Central memory CD8-positive, alpha-beta T cell (primary cell): ENCODE data around the gene GRIK1.

Experiments
- ATAC-seq: fragments of 150-1000 bp; cut with Tn5 transposase; replicated peaks from 2 replicates; pipeline ENCODE4 v1.10.0; 2022; ENCODE audit warnings: mild to moderate bottlenecking, moderate FRiP score, moderate number of reproducible peaks; ENCODE audit not compliant: poor library complexity, severe bottlenecking; ENCODE audit errors: extremely low read depth
- DNase-seq, 2 donors: peaks; one replicate each; pipeline ENCODE4 v3.0.0; 2021; ENCODE audit warnings: low spot score in 2 of 2
- H3K27ac Mint-ChIP-seq: one replicate; pipeline ENCODE4 v1.8.0; 2022; ENCODE audit warnings: low read depth, mild to moderate bottlenecking, moderate library complexity, mixed read lengths
- H3K27me3 Mint-ChIP-seq: one replicate; pipeline ENCODE4 v1.8.0; 2022; ENCODE audit warnings: mixed read lengths
- H3K36me3 Mint-ChIP-seq: one replicate; pipeline ENCODE4 v1.8.0; 2022; ENCODE audit warnings: mild to moderate bottlenecking, moderate library complexity, mixed read lengths; ENCODE audit not compliant: insufficient read depth
- H3K4me1 Mint-ChIP-seq: one replicate; pipeline ENCODE4 v1.8.0; 2022; ENCODE audit warnings: mixed read lengths
- H3K4me3 Mint-ChIP-seq: one replicate; pipeline ENCODE4 v1.8.0; 2022; ENCODE audit warnings: mild to moderate bottlenecking, moderate library complexity, mixed read lengths
- H3K9me3 Mint-ChIP-seq: one replicate; pipeline ENCODE4 v1.8.0; 2022; ENCODE audit warnings: mixed read lengths

The GRIK1 gene

DNA sequence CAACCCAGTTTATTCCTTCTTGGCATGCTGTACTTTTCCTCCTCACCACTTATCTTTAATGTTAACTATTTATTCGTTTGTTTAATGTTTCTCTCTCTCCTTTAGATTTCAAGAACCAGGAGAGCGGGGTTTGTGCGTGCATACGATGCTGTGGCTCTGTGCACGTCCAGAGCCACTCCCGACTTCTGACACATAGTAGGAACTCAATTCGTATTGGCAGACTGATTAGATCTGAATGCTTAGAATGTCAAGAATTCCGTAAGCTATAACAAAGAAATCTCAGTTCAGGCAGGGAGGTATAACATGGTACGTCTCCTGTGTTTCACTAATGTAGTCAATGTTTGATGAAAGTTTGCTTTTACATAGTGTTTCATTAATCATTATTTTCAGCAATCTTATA lies 7.3 kb upstream of the GRIK1 start:
- ATAC-seq, result no peak
- Mint-ChIP-seq H3K9me3 (peaks cover 25% of the 10 kb centered on the region), H3K4me3 (no peak overlapping the region), H3K4me1 (no peaks in the 10 kb centered on the region), H3K27me3 (no peaks in the 10 kb centered on the region), H3K36me3 (no peaks in the 10 kb centered on the region), H3K27ac (no peak overlapping the region)
- DNase-seq, result no peak

DNA sequence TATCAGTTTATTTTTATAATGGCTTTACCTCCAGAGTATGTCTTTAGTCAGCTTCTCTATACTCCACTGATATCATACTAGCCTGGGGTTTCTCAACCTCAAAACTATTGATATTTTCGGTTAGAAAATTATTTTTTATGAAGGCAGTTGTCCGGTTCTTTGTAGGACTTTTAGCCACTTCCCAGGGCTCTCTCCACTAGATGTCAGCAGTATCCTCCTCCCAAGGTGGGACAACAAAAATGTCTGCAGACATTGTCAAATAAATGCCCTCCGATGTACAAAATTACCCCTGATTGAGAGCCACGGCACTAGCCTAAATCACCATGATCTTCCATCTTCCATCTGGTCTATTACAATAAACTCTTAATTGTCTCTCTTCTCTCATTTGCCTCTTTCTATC lies 4.1 kb upstream of the GRIK1 start:
- no peak overlapping the region for H3K4me3 Mint-ChIP-seq
- peaks cover 32% of the 10 kb centered on the region for H3K9me3 Mint-ChIP-seq
- H3K36me3 Mint-ChIP-seq, result no peaks in the 10 kb centered on the region
- H3K4me1 Mint-ChIP-seq, result no peaks in the 10 kb centered on the region
- H3K27me3 Mint-ChIP-seq, result peaks cover 10% of the 10 kb centered on the region
- no peak for ATAC-seq
- no peak for DNase-seq
- H3K27ac Mint-ChIP-seq, result no peak overlapping the region

DNA sequence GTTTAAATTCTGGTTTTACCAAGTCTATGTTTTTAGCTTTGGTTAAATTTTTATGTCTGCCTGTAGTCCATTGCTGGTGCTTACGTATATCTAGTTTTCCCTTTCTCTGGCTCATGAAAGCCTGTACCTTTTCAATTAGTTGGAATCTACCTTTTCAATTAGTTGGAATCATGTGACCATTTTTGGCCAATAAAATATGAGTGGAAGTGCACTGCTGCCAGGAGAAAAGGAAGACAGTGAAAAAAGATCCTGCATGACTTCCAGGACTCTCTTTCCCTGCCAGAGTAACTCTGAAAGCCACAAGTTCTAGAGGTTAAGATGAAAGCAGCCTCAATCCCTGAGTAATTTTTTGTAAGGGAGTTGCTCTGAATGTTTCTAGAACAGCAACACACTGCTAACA lies 2.2 kb upstream of the GRIK1 start:
- Mint-ChIP-seq H3K36me3 (no peaks in the 10 kb centered on the region), H3K9me3 (peaks cover 24% of the 10 kb centered on the region), H3K27ac (no peak overlapping the region), H3K4me1 (no peaks in the 10 kb centered on the region), H3K4me3 (no peak overlapping the region), H3K27me3 (peaks cover 18% of the 10 kb centered on the region)
- ATAC-seq (no peak), DNase-seq (no peak)

- peaks cover 20% of the 10 kb centered on the region for H3K9me3 Mint-ChIP-seq
- H3K4me3 Mint-ChIP-seq, result no peak overlapping the region
- no peak overlapping the region for H3K27ac Mint-ChIP-seq
- no peaks in the 10 kb centered on the region for H3K4me1 Mint-ChIP-seq
- no peaks in the 10 kb centered on the region for H3K36me3 Mint-ChIP-seq
- DNase-seq (no peak), ATAC-seq (no peak)
- H3K27me3 Mint-ChIP-seq, result peaks cover 18% of the 10 kb centered on the region
Measured at GRCh38 chr21:29940991-29941390, 1.2 kb upstream of the GRIK1 start.

- H3K27me3 Mint-ChIP-seq, result peaks cover 18% of the 10 kb centered on the region
Measured at GRCh38 chr21:29940361-29940760, 565 bp upstream of the GRIK1 start.

DNA sequence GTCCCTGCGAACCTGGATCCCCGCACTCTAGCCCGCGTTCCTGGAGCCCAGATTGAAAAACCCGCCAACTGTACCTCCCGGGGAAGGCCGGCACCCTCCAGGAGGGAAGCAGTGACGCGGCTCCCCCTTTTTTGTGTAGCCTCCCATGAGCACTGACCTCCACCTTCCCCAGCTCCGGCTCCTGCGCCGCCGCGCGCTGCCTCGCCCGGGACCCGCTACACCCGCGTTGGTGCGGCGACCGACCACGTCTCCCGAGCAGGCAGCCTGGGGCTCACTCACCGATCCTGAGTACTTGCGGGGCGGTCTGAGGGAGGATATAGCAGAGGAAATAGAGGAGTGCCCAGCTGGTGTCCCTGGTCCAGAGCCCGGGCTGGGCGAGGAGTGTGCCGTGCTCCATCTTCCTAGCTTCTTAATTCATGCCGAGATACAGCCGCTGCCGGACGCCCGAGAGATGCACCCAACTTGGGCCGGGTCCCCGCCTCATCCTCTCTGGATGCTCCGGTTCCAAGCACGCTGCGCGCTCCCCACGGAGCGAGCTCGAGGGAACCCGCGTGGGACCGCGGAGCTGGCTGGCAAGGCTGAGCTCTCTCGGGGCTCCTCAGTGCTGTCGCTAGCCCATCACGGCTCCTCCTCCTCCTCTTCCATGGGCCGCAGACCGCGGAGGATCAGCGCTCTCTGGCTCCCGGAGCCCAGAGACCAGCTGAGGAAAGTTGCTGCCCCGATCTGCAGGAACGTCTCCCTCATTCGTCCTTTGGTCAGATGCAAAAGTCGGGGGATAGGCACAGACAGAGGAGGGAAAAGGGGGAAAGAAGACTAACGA lies 482 bp downstream of the GRIK1 start:
- ATAC-seq, result no peak
- Mint-ChIP-seq H3K4me1 (no peaks in the 10 kb centered on the region), H3K27me3 (peaks cover 18% of the 10 kb centered on the region), H3K27ac (no peak overlapping the region), H3K4me3 (no peak overlapping the region), H3K9me3 (peaks cover 19% of the 10 kb centered on the region), H3K36me3 (no peaks in the 10 kb centered on the region)
- DNase-seq, result no peak

More at GRCh38 chr21:29940361-29940760, 565 bp upstream of the GRIK1 start:
- no peaks in the 10 kb centered on the region for H3K36me3 Mint-ChIP-seq
- H3K4me1 Mint-ChIP-seq, result no peaks in the 10 kb centered on the region
- H3K9me3 Mint-ChIP-seq, result peaks cover 20% of the 10 kb centered on the region
- no peak overlapping the region for H3K27ac Mint-ChIP-seq
- DNase-seq, result no peak
- no peak overlapping the region for H3K4me3 Mint-ChIP-seq
- no peak for ATAC-seq

DNA sequence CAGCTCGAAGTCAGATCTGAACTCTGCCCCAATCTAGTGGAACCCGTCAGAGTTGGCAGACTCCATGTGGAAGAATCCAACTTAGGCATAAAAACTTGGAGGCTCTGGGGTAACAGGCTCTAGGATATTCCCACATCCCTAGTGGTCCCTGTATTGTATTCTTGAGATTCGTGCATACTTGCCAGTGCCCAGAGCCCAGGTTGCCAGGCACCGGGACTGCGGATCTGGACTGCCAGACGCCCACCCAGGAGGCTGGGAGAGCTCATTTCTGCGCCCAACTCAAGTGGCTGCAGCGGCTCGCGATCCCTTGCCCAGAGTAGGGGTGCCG lies 1.1 kb downstream of the GRIK1 start:
- Mint-ChIP-seq H3K9me3 (peaks cover 14% of the 10 kb centered on the region), H3K4me3 (no peak overlapping the region), H3K27ac (no peak overlapping the region), H3K36me3 (no peaks in the 10 kb centered on the region), H3K27me3 (peaks cover 18% of the 10 kb centered on the region), H3K4me1 (no peaks in the 10 kb centered on the region)
- no peak for DNase-seq
- no peak for ATAC-seq

DNA sequence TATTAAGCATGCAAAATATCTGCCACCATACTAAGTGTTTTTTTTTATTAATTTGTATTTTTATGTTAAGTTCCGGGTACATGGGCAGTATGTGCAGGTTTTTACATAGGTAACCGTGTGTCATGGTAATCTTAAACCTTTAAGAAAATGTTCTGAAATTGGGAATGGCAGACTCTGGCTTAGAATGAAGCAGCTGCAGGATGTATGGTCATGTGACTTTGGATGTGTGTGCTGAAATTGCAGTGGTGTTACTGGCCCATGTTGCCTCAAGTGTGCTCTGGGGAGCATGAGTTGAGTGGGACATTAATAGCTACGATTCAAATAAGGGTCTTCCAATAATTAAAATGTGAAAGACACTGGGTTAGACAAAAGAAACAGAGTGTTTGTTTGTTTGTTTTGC lies 6.7 kb downstream of the GRIK1 start:
- Mint-ChIP-seq H3K4me1 (no peaks in the 10 kb centered on the region), H3K36me3 (no peaks in the 10 kb centered on the region), H3K9me3 (no peaks in the 10 kb centered on the region), H3K27me3 (peaks cover 4% of the 10 kb centered on the region), H3K27ac (no peak overlapping the region), H3K4me3 (no peak overlapping the region)
- ATAC-seq (no peak), DNase-seq (no peak)

DNA sequence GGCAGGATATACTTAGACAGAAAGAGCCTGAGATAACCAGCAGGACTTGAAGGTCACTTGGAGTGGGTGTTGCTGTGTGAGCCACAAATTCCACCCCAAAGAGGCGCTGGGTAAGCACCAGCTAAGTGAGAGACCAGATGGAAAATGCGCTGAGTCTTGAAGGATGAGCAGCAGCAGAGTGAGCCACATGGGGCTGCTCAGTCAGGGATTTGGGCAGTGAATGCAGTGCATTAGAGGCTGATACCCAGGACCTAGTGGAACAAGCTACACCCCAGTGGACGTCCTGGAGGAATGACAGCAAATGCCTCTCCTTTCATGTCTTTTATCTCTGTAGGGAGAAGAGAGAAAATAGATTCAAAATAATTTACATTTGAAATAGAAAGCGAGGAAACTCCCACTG lies 11.3 kb downstream of the GRIK1 start:
- Mint-ChIP-seq H3K27me3 (no peaks in the 10 kb centered on the region), H3K36me3 (no peaks in the 10 kb centered on the region), H3K9me3 (peaks cover 8% of the 10 kb centered on the region), H3K4me1 (no peaks in the 10 kb centered on the region), H3K4me3 (no peak overlapping the region), H3K27ac (no peak overlapping the region)
- DNase-seq (no peak), ATAC-seq (no peak)

DNA sequence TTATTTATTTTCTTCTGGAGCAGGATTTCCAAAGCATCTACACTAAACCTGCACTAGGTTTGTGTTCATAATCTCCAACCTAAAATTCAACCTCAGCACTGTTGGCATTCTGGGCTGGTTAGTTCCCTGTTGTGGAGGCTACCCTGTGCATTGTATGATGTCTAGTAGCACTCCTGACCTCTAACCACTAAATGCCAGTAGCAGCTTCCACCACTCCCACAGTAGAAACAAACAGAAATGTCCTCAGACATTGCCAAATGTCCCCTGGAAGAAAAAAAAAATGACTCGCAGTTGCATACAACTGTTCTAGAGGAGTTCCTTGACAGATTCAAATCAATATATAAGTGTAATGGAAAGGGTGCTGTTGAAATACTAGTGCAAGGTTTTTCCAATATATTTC lies 18.9 kb downstream of the GRIK1 start:
- Mint-ChIP-seq H3K4me3 (no peak overlapping the region), H3K9me3 (peaks cover 13% of the 10 kb centered on the region), H3K27ac (no peak overlapping the region), H3K4me1 (no peaks in the 10 kb centered on the region), H3K27me3 (no peaks in the 10 kb centered on the region), H3K36me3 (peaks cover 1% of the 10 kb centered on the region)
- ATAC-seq (no peak), DNase-seq (no peak)

DNA sequence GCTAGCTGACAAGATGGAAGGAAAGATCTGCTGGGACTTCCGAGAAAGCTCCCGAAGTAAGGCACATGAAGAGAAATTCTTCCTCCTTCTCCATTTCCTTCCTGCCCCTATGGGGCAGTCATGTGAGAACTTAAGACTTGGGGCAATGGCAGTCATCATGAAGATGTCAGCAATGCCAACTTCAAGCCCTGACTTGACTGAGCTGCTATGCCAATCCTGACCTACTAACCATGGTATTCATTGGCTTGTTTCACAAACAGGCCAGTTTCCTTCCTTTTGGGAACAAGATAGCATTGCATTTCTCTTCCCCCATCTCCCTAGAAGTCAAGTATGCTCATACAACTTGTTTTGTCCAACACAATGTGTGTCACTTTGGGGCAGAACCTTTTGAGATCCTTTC lies 25.5 kb downstream of the GRIK1 start:
- ATAC-seq (no peak), DNase-seq (no peak)
- Mint-ChIP-seq H3K4me3 (no peak overlapping the region), H3K36me3 (peaks cover 1% of the 10 kb centered on the region), H3K4me1 (no peaks in the 10 kb centered on the region), H3K27me3 (no peaks in the 10 kb centered on the region), H3K9me3 (peaks cover 19% of the 10 kb centered on the region), H3K27ac (no peak overlapping the region)

DNA sequence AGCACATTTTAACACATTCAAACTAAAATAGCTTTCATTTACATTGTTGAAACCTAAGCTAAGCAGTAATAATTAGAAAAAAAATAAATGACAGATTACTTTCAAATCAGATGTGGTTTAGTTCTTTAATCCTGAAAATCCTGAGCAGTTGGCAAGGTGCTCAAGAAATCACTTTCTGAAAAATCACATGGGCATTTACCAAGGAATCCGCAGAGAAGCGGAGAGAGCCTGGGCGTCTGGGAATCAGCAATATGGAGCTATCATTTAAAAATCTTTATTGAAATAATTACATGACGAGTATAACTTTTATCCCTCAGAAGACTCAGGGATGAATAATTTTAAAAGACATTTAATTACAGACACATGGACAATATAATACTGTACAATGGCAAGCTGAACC lies 30.2 kb downstream of the GRIK1 start:
- ATAC-seq (no peak), DNase-seq (no peak)
- Mint-ChIP-seq H3K36me3 (no peaks in the 10 kb centered on the region), H3K4me3 (no peak overlapping the region), H3K4me1 (no peaks in the 10 kb centered on the region), H3K9me3 (peaks cover 9% of the 10 kb centered on the region), H3K27ac (no peak overlapping the region), H3K27me3 (no peaks in the 10 kb centered on the region)

- no peak overlapping the region for H3K4me3 Mint-ChIP-seq
- DNase-seq, result no peak
Measured at GRCh38 chr21:29904359-29905282, 35.2 kb downstream of the GRIK1 start.

More at GRCh38 chr21:29904359-29905282, 35.2 kb downstream of the GRIK1 start:
- no peak for ATAC-seq
- Mint-ChIP-seq H3K27me3 (no peaks in the 10 kb centered on the region), H3K9me3 (peaks cover 27% of the 10 kb centered on the region), H3K4me1 (no peaks in the 10 kb centered on the region), H3K27ac (no peak overlapping the region), H3K36me3 (peaks cover 2% of the 10 kb centered on the region)
